K562 treated with DMSO at 1 percent for 4 hours (cell line): ENCODE results near the gene NUP188. TPM values are rescaled to one million over a fixed set of nuclear protein-coding genes. Genes with fewer than 3 reads are reported as not detected.

Experiments used
- total RNA-seq: library from RNA; unstranded; fragments of 300-600 nt; gene quantifications from 2 replicates; pipeline ENCODE4 v1.2.3, GENCODE V29; 2022; ENCODE audit not compliant: insufficient read depth

NUP188 gene, protein sequence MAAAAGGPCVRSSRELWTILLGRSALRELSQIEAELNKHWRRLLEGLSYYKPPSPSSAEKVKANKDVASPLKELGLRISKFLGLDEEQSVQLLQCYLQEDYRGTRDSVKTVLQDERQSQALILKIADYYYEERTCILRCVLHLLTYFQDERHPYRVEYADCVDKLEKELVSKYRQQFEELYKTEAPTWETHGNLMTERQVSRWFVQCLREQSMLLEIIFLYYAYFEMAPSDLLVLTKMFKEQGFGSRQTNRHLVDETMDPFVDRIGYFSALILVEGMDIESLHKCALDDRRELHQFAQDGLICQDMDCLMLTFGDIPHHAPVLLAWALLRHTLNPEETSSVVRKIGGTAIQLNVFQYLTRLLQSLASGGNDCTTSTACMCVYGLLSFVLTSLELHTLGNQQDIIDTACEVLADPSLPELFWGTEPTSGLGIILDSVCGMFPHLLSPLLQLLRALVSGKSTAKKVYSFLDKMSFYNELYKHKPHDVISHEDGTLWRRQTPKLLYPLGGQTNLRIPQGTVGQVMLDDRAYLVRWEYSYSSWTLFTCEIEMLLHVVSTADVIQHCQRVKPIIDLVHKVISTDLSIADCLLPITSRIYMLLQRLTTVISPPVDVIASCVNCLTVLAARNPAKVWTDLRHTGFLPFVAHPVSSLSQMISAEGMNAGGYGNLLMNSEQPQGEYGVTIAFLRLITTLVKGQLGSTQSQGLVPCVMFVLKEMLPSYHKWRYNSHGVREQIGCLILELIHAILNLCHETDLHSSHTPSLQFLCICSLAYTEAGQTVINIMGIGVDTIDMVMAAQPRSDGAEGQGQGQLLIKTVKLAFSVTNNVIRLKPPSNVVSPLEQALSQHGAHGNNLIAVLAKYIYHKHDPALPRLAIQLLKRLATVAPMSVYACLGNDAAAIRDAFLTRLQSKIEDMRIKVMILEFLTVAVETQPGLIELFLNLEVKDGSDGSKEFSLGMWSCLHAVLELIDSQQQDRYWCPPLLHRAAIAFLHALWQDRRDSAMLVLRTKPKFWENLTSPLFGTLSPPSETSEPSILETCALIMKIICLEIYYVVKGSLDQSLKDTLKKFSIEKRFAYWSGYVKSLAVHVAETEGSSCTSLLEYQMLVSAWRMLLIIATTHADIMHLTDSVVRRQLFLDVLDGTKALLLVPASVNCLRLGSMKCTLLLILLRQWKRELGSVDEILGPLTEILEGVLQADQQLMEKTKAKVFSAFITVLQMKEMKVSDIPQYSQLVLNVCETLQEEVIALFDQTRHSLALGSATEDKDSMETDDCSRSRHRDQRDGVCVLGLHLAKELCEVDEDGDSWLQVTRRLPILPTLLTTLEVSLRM (N-terminal part only)
- total RNA-seq, result 51.0 and 68.0 TPM in 2 replicates

DNA sequence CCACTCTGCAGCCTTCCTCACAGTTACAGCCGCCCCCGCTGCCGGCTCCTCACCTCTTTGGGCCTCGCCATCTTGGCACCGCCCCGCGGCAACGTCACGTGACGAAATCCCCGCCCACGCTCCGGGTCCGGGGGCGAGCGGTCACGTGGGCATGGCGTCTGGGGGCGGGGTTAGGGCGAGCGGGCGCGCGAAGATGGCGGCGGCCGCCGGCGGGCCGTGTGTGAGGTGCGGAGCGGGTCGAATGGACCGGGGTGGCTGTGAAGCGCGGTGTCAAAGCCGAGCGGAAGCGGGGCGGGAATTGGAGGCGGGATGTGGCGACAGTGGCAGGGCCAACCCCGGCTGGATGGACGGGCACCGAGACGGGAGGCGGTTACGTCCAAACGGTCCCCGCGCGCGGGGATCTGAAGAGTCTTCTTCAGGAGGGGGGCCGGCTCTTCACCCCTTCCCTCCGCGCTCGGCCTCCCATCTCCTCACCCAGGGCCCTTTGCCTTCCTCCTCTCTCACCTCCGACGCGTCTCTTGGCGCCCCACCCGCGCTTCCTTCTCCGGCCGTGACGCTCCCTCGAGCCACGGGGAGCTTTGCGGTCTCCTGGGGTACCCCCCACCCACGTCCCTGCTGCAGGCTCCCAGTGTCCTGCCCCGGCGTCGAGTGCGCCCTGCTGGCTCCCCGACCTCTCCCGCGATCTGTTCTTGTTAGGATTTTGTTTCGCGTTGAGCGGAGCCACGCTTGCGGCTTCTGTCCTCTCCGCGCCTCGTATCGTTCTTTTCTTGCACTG is at the start of gene NUP188, which contains the start of gene DOLK:
NUP188 (plus strand) TSS at position 173 of the 775 bp plus-strand sequence; CDS start at position 194, 21 bp downstream.
DOLK (minus strand) TSS at position 77 of the 775 bp plus-strand sequence. CDS start 300 bp downstream, outside the sequence.

DNA sequence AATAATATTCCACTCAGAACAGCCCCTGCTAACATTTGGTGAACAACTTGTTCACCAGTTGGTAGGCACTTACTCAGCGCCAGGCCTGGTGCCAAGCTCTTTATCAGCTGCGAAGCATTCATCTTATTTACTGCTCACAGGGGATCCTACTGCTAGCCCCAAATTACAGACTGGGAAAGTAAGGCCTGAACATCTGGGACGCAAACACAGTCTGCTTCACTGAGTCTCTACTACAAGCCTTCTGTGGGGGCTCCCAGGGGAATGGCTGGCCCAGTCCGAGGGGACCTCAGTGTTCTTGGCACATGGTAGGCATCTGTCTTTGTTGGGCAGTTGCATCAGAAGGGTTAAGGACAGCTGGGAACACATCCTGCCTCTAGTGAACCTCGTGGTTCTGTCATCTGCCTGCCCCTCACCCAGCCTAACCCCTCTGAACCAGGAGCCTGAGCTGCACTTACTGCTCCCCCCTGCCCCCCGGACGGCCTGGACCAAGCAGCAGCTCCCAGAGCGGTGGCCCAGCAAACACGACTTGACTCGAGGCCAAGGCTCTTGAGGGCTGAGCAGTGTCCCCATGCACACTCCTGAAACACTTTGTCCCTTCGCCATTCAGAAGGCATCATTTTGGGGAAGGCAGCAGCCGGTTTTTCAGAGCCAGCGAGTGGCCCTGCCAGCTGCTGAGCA is 27.0 kb upstream of the NUP188 start, which contains the start of gene PHYHD1:
PHYHD1 (plus strand) TSS at position 602 of the 678 bp plus-strand sequence. CDS start 1,342 bp downstream, outside the sequence.

DNA sequence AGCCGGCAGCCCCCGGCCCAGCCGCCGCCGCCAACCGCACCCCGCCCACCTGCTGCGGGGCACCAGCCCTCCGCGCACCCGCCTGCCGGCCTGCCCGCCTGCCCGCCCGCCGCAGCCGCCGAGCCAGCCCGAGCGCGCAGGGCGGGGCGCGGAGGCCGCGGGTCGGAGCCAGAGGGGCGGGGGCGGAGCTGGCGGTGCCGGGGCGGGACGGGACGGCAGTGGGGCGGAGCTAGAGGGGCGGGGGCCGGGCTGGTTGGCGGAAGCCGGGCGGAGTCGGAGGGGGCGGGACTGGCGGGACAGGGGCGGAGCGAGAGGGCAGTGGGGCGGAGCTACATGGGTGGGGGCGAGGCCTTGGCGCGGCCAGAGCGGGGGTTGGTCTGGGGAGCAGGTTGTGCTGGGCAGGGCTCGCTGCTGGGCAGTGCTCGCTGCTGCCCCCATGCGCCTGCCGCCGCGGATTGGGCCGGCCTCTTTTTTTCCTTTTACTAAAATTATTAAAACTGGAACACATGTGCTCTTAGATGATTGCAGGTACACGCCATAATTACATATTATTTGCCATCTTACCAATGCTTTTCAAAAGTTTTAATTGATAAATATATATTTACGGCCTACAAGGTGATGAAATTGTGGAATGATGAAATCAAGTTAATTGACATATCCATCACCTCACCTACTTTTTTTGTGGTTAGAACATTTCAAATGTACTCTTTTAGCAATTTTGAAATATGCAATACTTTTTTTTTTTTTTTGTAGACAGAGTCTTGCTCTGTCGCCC is 80.9 kb downstream of the NUP188 start, which contains the start of gene SH3GLB2:
SH3GLB2 (minus strand) TSS at position 140 of the 775 bp plus-strand sequence. CDS start 177 bp downstream, outside the sequence.

DNA sequence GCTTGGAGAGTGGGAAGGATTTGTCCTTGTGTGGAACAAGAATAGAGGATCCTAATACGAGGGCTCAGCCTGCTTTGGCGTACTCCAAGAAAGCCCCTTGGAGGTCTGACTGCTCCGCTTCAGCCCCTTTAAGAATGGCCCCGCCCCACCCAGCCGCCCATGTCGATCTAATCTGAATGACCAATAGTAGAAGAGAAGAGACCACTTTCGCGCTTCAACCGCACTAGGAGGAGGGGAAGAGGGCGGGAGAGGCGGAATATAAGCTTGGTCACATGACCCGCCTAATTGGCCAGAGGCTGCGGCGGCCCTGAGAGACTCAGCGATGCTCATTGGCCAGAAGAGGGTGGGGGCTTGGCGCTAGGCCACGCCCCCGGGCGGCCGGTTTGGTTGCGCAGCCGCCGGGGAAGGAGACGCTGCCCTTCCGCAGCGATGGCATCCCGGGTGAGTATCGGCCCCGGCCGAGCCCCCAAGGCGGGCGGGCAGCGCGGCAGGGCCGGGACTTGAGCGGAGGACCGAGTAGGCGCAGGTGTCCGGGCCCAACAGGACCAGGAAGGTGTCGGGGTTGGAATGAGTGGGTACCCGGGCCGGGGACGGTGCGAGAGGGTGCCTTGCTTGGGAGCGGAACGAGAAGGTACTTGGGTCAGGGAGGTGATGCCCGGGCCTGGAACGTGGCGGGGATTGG is 88.9 kb downstream of the NUP188 start, which contains the start of gene MIGA2:
MIGA2 (plus strand) TSS at position 386 of the 682 bp plus-strand sequence. CDS start 3,969 bp downstream, outside the sequence.

Other genes with a start within 250 kb of the NUP188 start
- gene PKN3, start 245.2 kb upstream of the NUP188 start, total RNA-seq, result 27.3 and 31.8 TPM in 2 replicates
- 41.6 and 41.9 TPM in 2 replicates for gene ZDHHC12, start 223.6 kb upstream of the NUP188 start, total RNA-seq
- 34.0 and 39.0 TPM in 2 replicates for gene ZER1, start 175.8 kb upstream of the NUP188 start, total RNA-seq
- gene TBC1D13, start 160.4 kb upstream of the NUP188 start, total RNA-seq, result 33.3 and 37.7 TPM in 2 replicates
- gene ENDOG, start 129.2 kb upstream of the NUP188 start, total RNA-seq, result 143 and 152 TPM in 2 replicates
- 18.9 and 19.7 TPM in 2 replicates for gene SPOUT1, start 117.9 kb upstream of the NUP188 start, total RNA-seq
- 15.4 and 16.1 TPM in 2 replicates for gene KYAT1, start 65.7 kb upstream of the NUP188 start, total RNA-seq
- gene LRRC8A, start 65.6 kb upstream of the NUP188 start, total RNA-seq, result 28.7 and 39.4 TPM in 2 replicates
- 0.51 and 2.4 TPM in 2 replicates for gene PHYHD1, start 26.7 kb upstream of the NUP188 start, total RNA-seq
- 9.3 and 9.7 TPM in 2 replicates for gene DOLK, start 96 bp upstream of the NUP188 start, total RNA-seq
- 74.5 and 82.0 TPM in 2 replicates for gene SH3GLB2, start 80.6 kb downstream of the NUP188 start, total RNA-seq
- gene MIGA2, start 88.9 kb downstream of the NUP188 start, total RNA-seq, result 14.2 and 26.5 TPM in 2 replicates
- 23.2 and 24.5 TPM in 2 replicates for gene DOLPP1, start 133.4 kb downstream of the NUP188 start, total RNA-seq
- 24.3 and 29.3 TPM in 2 replicates for gene CRAT, start 163.1 kb downstream of the NUP188 start, total RNA-seq
- 98.6 and 104 TPM in 2 replicates for gene PTPA, start 163.7 kb downstream of the NUP188 start, total RNA-seq
- 8.2 and 8.5 TPM in 2 replicates for gene IER5L, start 230.6 kb downstream of the NUP188 start, total RNA-seq